GM23338 (cell line): ENCODE results near the gene PERCC1. TPM values are rescaled to one million over a fixed set of nuclear protein-coding genes. Genes with fewer than 3 reads are reported as not detected.

Experiments
- ATAC-seq: fragments of 200-7000 bp; cut with Tn5 transposase; 3 replicates; pipeline ENCODE4 v1.9.1; 2020
- DNase-seq: peaks from one replicate; pipeline ENCODE4 v3.0.0-alpha.2; 2015; ENCODE audit warnings: low spot score
- H2AFZ ChIP-seq: fragments of 200-600 bp; sonication (generic); 2 replicates; pipeline ENCODE4 v1.8.0; 2016; ENCODE audit warnings: antibody characterized with exemption, mild to moderate bottlenecking, moderate library complexity
- H3F3A ChIP-seq: fragments of 200-600 bp; sonication (generic); replicated peaks from 2 replicates; pipeline ENCODE4 v1.8.0; 2017; ENCODE audit warnings: antibody characterized with exemption, mixed run types, low read depth
- H3K27ac ChIP-seq: fragments of 200-600 bp; sonication (generic); 2 replicates; pipeline ENCODE4 v1.6.1; 2016; ENCODE audit warnings: low read depth
- H3K27me3 ChIP-seq: fragments of 200-600 bp; sonication (generic); 2 replicates; pipeline ENCODE4 v1.8.0; 2016; ENCODE audit warnings: mild to moderate bottlenecking, mixed run types, moderate library complexity; ENCODE audit not compliant: insufficient read depth
- H3K36me3 ChIP-seq: fragments of 200-600 bp; sonication (generic); 2 replicates; pipeline ENCODE4 v1.8.0; 2016; ENCODE audit warnings: mild to moderate bottlenecking; ENCODE audit not compliant: insufficient read depth
- H3K4me1 ChIP-seq: fragments of 200-600 bp; sonication (generic); 2 replicates; pipeline ENCODE4 v1.8.0; 2016; ENCODE audit warnings: mild to moderate bottlenecking, moderate library complexity; ENCODE audit not compliant: insufficient read depth
- H3K4me2 ChIP-seq: fragments of 200-600 bp; sonication (generic); 2 replicates; pipeline ENCODE4 v1.7.1; 2017; ENCODE audit warnings: mixed run types
- H3K4me3 ChIP-seq: fragments of 200-600 bp; sonication (generic); 2 replicates; pipeline ENCODE4 v1.6.1; 2016; ENCODE audit warnings: mixed run types
- H3K79me2 ChIP-seq: fragments of 200-600 bp; sonication (generic); replicated peaks from 2 replicates; pipeline ENCODE4 v1.8.0; 2017; ENCODE audit warnings: mild to moderate bottlenecking; ENCODE audit not compliant: insufficient read depth
- H3K9me2 ChIP-seq: fragments of 200-600 bp; sonication (generic); 2 replicates; pipeline ENCODE4 v1.8.0; 2017; ENCODE audit not compliant: insufficient read depth
- H4K20me1 ChIP-seq: fragments of 200-600 bp; sonication (generic); replicated peaks from 2 replicates; pipeline ENCODE4 v1.8.0; 2017; ENCODE audit warnings: mild to moderate bottlenecking; ENCODE audit not compliant: insufficient read depth
- H3K27ac Mint-ChIP-seq: 2 replicates; pipeline ENCODE4 v1.8.0; 2020; ENCODE audit warnings: inconsistent platforms, mild to moderate bottlenecking, moderate library complexity, mixed read lengths
- H3K27me3 Mint-ChIP-seq: 3 replicates; pipeline ENCODE4 v1.8.0; 2022; ENCODE audit warnings: low read depth, mild to moderate bottlenecking, moderate library complexity, mixed read lengths, inconsistent platforms; ENCODE audit not compliant: insufficient read depth, poor library complexity
- H3K36me3 Mint-ChIP-seq: 3 replicates; pipeline ENCODE4 v1.8.0; 2021; ENCODE audit warnings: low read depth, mild to moderate bottlenecking, inconsistent platforms, moderate library complexity, mixed read lengths
- H3K4me1 Mint-ChIP-seq: 3 replicates; pipeline ENCODE4 v1.8.0; 2020; ENCODE audit warnings: mild to moderate bottlenecking, inconsistent platforms, mixed read lengths
- H3K4me3 Mint-ChIP-seq: 3 replicates; pipeline ENCODE4 v1.8.0; 2021; ENCODE audit warnings: moderate library complexity, mild to moderate bottlenecking, inconsistent platforms, mixed read lengths
- H3K9me3 Mint-ChIP-seq: 3 replicates; pipeline ENCODE4 v1.8.0; 2020; ENCODE audit warnings: moderate library complexity, mild to moderate bottlenecking, inconsistent platforms, mixed read lengths
- CREB1 ChIP-seq: fragments of 250-450 bp; sonication (Bioruptor Pico); IDR thresholded peaks from 2 replicates; pipeline ENCODE4 v1.5.0; 2020; ENCODE audit warnings: low read depth, mild to moderate bottlenecking, moderate library complexity
- CTCF ChIP-seq, 2 experiments: fragments of 200-600 bp in 1 of 2; sonication (generic) in 1 of 2; conservative IDR thresholded peaks; 2 replicates each; pipeline versions ENCODE4 v1.5.1 to v1.6.1; 2016 to 2017; ENCODE audit warnings: antibody characterized with exemption in 2 of 2, low read depth in 2 of 2, mild to moderate bottlenecking in 2 of 2, moderate library complexity in 1 of 2
- EZH2 ChIP-seq: fragments of 200-600 bp; sonication (generic); IDR thresholded peaks from one replicate; pipeline ENCODE4 v1.8.0; 2017; ENCODE audit warnings: antibody characterized with exemption, mild to moderate bottlenecking, low read depth; ENCODE audit not compliant: unreplicated experiment
- EZH2phosphoT487 ChIP-seq: fragments of 200-600 bp; sonication (generic); IDR thresholded peaks from one replicate; pipeline ENCODE4 v1.8.1; 2018; ENCODE audit warnings: antibody characterized with exemption; ENCODE audit not compliant: unreplicated experiment
- JUNB ChIP-seq: IDR thresholded peaks from one replicate; pipeline ENCODE4 v1.6.1; 2016; ENCODE audit warnings: antibody characterized with exemption; ENCODE audit not compliant: unreplicated experiment
- NANOG ChIP-seq: IDR thresholded peaks from 2 replicates; pipeline ENCODE4 v1.6.1; 2016; ENCODE audit warnings: antibody characterized with exemption, borderline replicate concordance
- POLR2AphosphoS5 ChIP-seq: IDR thresholded peaks from 2 replicates; pipeline ENCODE4 v1.6.1; 2016; ENCODE audit warnings: antibody characterized with exemption, low read depth
- STAT1 ChIP-seq: IDR thresholded peaks from one replicate; pipeline ENCODE4 v1.6.1; 2016; ENCODE audit warnings: antibody characterized with exemption; ENCODE audit not compliant: unreplicated experiment
- ZNF462 ChIP-seq: fragments of 250-450 bp; sonication (Bioruptor Pico); IDR thresholded peaks from 2 replicates; pipeline ENCODE4 v1.5.0; 2020; ENCODE audit warnings: mild to moderate bottlenecking, moderate library complexity
- polyA plus RNA-seq: library from polyadenylated mRNA; unstranded; fragments of >200 nt; fragmentation: Nextera tagmentation; extraction: Ambion mirVana; gene quantifications from 2 replicates; pipeline ENCODE4 v1.2.1, GENCODE V29; 2016
- total RNA-seq: library from RNA; depleted of rRNA; stranded (reverse); fragments of >200 nt; shearing (Covaris generic); gene quantifications from 2 replicates; pipeline ENCODE4 v1.2.3, GENCODE V29; 2014

The PERCC1 gene
- total and polyA plus RNA-seq, 2 experiments from 2014 or later: not detected

GRCh38 chr16:1395444-1396031 is 35.3 kb upstream of the PERCC1 start:
- no peak overlapping the region for H3K27ac ChIP-seq
- no peaks in the 10 kb centered on the region for H3K36me3 ChIP-seq
- no peak overlapping the region for H3K4me2 ChIP-seq
- no peaks in the 10 kb centered on the region; the same call in 1 of the 2 replicates for H4K20me1 ChIP-seq
- Mint-ChIP-seq H3K9me3 (no peaks in the 10 kb centered on the region), H3K36me3 (peaks cover 4% of the 10 kb centered on the region; the same call in 2 of the 3 replicates), H3K27ac (no peak overlapping the region), H3K4me1 (no peaks in the 10 kb centered on the region; the same call in 2 of the 3 replicates), H3K4me3 (no peak overlapping the region), H3K27me3 (peaks cover 6% of the 10 kb centered on the region)
- H3K79me2 ChIP-seq: no peaks in the 10 kb centered on the region
- no peaks in the 10 kb centered on the region for H3K4me1 ChIP-seq
- no peak for ATAC-seq
- no peak for DNase-seq
- H3K9me2 ChIP-seq: no peaks in the 10 kb centered on the region
- H3K27me3 ChIP-seq: no peaks in the 10 kb centered on the region
- H2AFZ ChIP-seq: no peak overlapping the region
- TF ChIP-seq POLR2AphosphoS5: no peak
- TF ChIP-seq CREB1 (CRISPR knock-in tag): no peak
- no peak for TF ChIP-seq EZH2phosphoT487
- no peak for TF ChIP-seq EZH2
- TF ChIP-seq CTCF (conservative IDR thresholded peaks at IDR 0.05; ENCODE audit: low read depth in 2 of 2): no peak
- no peak for TF ChIP-seq NANOG
- no peak for TF ChIP-seq ZNF462 (CRISPR knock-in tag)
- TF ChIP-seq JUNB: no peak
- TF ChIP-seq STAT1: no peak
- H3K4me3 ChIP-seq: no peak overlapping the region
- no peaks in the 10 kb centered on the region for H3F3A ChIP-seq
